Neural crest cell (in vitro differentiated cells): Measurements from ENCODE around the gene RRAGB. TPM values are rescaled to one million over a fixed set of nuclear protein-coding genes. Genes with fewer than 3 reads are reported as not detected.
"Not testable (repeated sequence)": the region's sequence is repeated elsewhere in the genome, so short reads cannot be mapped to it uniquely, and the experiment has no call there.

Source experiments
- DNase-seq: peaks from one replicate; pipeline ENCODE4 v3.0.0; 2021; ENCODE audit warnings: low read depth, mixed read lengths, low spot score
- H3K27ac Mint-ChIP-seq: one replicate; pipeline ENCODE4 v1.8.0; 2021; ENCODE audit warnings: mild to moderate bottlenecking, mixed read lengths; ENCODE audit not compliant: unreplicated experiment
- H3K27me3 Mint-ChIP-seq: 2 replicates; pipeline ENCODE4 v1.8.0; 2021; ENCODE audit warnings: low read depth, mild to moderate bottlenecking, mixed read lengths
- H3K36me3 Mint-ChIP-seq: 2 replicates; pipeline ENCODE4 v1.8.0; 2021; ENCODE audit warnings: low read depth, mild to moderate bottlenecking, mixed read lengths
- H3K4me1 Mint-ChIP-seq: 2 replicates; pipeline ENCODE4 v1.8.0; 2021; ENCODE audit warnings: mixed read lengths
- H3K4me3 Mint-ChIP-seq: one replicate; pipeline ENCODE4 v1.8.0; 2021; ENCODE audit warnings: mild to moderate bottlenecking, mixed read lengths
- H3K9me3 Mint-ChIP-seq: 2 replicates; pipeline ENCODE4 v1.8.0; 2021; ENCODE audit warnings: mixed read lengths
- CTCF ChIP-seq: fragments of 200-600 bp; sonication (generic); conservative IDR thresholded peaks from 2 replicates; pipeline ENCODE4 v1.5.0; 2021; ENCODE audit warnings: antibody characterized with exemption, mild to moderate bottlenecking
- total RNA-seq: library from RNA; stranded (reverse); gene quantifications from 2 replicates; pipeline ENCODE4 v1.2.1, GENCODE V29; 2021

Gene RRAGB
- total RNA-seq, 1 donor from 2014 or later, result 13.9 TPM

DNA sequence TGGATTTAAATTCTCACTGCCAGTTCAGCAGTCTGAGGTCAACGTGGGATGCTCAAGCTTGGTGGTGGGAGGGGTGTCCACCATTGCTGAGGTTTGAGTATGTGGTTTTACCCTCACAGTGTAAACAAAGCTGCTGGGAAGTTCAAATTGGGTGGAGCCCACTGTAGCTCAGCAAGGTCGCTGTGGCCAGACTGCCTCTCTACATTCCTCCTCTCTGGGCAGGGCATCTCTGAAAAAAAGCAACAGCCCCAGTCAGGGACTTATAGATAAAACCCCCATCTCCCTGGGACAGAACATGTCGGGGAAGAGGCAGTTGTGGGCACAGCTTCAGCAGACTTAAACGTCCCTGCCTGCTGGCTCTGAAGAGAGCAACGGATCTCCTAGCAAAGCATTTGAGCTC lies 14.9 kb upstream of the RRAGB start:
- no peak for DNase-seq
- Mint-ChIP-seq H3K27ac (no peak overlapping the region), H3K9me3 (peaks cover 12% of the 10 kb centered on the region), H3K27me3 (peaks cover 9% of the 10 kb centered on the region), H3K4me3 (no peak overlapping the region), H3K36me3 (peaks cover 5% of the 10 kb centered on the region), H3K4me1 (no peaks in the 10 kb centered on the region)
- TF ChIP-seq CTCF, result no peak

- H3K36me3 Mint-ChIP-seq, H3K4me3 Mint-ChIP-seq, H3K27me3 Mint-ChIP-seq, DNase-seq, H3K27ac Mint-ChIP-seq, H3K4me1 Mint-ChIP-seq: not testable (repeated sequence)
- peaks cover 12% of the 10 kb centered on the region for H3K9me3 Mint-ChIP-seq
Observed at GRCh38 chrX:55703436-55703835, 14.1 kb upstream of the RRAGB start.

GRCh38 chrX:55705066-55705465 lies 12.5 kb upstream of the RRAGB start:
- H3K9me3 Mint-ChIP-seq, H3K4me1 Mint-ChIP-seq, H3K27me3 Mint-ChIP-seq, H3K36me3 Mint-ChIP-seq, H3K27ac Mint-ChIP-seq, DNase-seq, H3K4me3 Mint-ChIP-seq: not testable (repeated sequence)

GRCh38 chrX:55709735-55710134 lies 7.8 kb upstream of the RRAGB start:
- Mint-ChIP-seq H3K9me3 (peaks cover 13% of the 10 kb centered on the region), H3K4me3 (no peak overlapping the region), H3K36me3 (peaks cover 8% of the 10 kb centered on the region), H3K27me3 (peaks cover 14% of the 10 kb centered on the region), H3K4me1 (no peaks in the 10 kb centered on the region), H3K27ac (no peak overlapping the region)
- DNase-seq, result no peak
- no peak for TF ChIP-seq CTCF

GRCh38 chrX:55710701-55711100 lies 6.8 kb upstream of the RRAGB start:
- H3K36me3 Mint-ChIP-seq, result peaks cover 2% of the 10 kb centered on the region
- no peak for TF ChIP-seq CTCF
- no peak overlapping the region for H3K27ac Mint-ChIP-seq
- peaks cover 5% of the 10 kb centered on the region for H3K27me3 Mint-ChIP-seq
- no peak overlapping the region for H3K4me3 Mint-ChIP-seq
- H3K4me1 Mint-ChIP-seq, result no peaks in the 10 kb centered on the region
- H3K9me3 Mint-ChIP-seq, result peaks cover 11% of the 10 kb centered on the region
- no peak for DNase-seq

GRCh38 chrX:55713631-55714030 lies 3.9 kb upstream of the RRAGB start:
- Mint-ChIP-seq H3K9me3 (peaks cover 14% of the 10 kb centered on the region), H3K27ac (no peak overlapping the region), H3K4me3 (no peak overlapping the region), H3K36me3 (peaks cover 2% of the 10 kb centered on the region), H3K4me1 (peaks cover 11% of the 10 kb centered on the region), H3K27me3 (peaks cover 5% of the 10 kb centered on the region)
- no peak for TF ChIP-seq CTCF
- no peak for DNase-seq

DNA sequence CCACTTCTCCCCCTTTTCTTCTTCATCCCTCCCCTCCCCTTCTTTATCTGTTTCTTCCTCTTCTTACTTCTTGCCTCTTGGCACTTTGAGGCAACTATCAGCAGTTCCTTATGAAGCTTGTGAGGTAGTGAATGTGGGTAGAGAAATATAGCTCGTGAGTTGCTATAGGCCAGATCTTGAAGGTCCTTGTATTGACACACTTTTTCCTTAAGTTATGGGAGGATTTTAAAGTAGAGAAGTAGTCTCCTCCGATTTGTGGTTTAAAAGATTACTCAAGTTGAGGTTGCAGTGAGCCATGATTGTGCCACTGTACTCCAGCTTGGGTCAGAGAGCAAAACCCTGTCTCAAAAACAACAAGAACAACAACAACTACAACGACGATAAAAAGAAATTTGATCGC lies 3.4 kb upstream of the RRAGB start:
- H3K36me3 Mint-ChIP-seq, result peaks cover 2% of the 10 kb centered on the region
- no peak for DNase-seq
- peaks cover 5% of the 10 kb centered on the region for H3K27me3 Mint-ChIP-seq
- H3K9me3 Mint-ChIP-seq, result peaks cover 14% of the 10 kb centered on the region
- no peak overlapping the region for H3K4me3 Mint-ChIP-seq
- no peak for TF ChIP-seq CTCF
- H3K27ac Mint-ChIP-seq, result no peak overlapping the region
- H3K4me1 Mint-ChIP-seq, result peaks cover 11% of the 10 kb centered on the region
